Fibroblast of lung (primary cell): ENCODE measurements around the gene CTRB2. TPM values are rescaled to one million over a fixed set of nuclear protein-coding genes. Genes with fewer than 3 reads are reported as not detected.

Experiments used
- DNase-seq, 2 donors: peaks; one replicate each; pipeline versions ENCODE4 v3.0.0 to v3.0.0-alpha.2; 2010; ENCODE audit warnings: low read depth in 2 of 2
- H2AFZ ChIP-seq: 2 replicates; pipeline ENCODE4 v1.5.1; 2012; ENCODE audit warnings: low read length, control low read depth, inconsistent platforms
- H3K27ac ChIP-seq: 2 replicates; pipeline ENCODE4 v1.5.1; 2011; ENCODE audit warnings: low read length, control low read depth; ENCODE audit not compliant: insufficient read depth
- H3K27me3 ChIP-seq: 2 replicates; pipeline ENCODE4 v1.5.1; 2011; ENCODE audit warnings: mild to moderate bottlenecking, low read length; ENCODE audit not compliant: control insufficient read depth, insufficient read depth
- H3K36me3 ChIP-seq: 2 replicates; pipeline ENCODE4 v1.5.1; 2011; ENCODE audit warnings: low read length; ENCODE audit not compliant: control insufficient read depth, insufficient read depth
- H3K4me1 ChIP-seq: 2 replicates; pipeline ENCODE4 v1.5.1; 2011; ENCODE audit warnings: low read length; ENCODE audit not compliant: control insufficient read depth, insufficient read depth; ENCODE audit errors: extremely low read depth
- H3K4me2 ChIP-seq: 2 replicates; pipeline ENCODE4 v1.5.1; 2011; ENCODE audit warnings: low read length, control low read depth; ENCODE audit not compliant: insufficient read depth; ENCODE audit errors: extremely low read depth
- H3K4me3 ChIP-seq, 4 experiments: fragments of 200-600 bp in 1 of 4; sonication (generic) in 1 of 4; replicated peaks in 1 of 4; 2 replicates each; pipeline ENCODE4 v1.5.1; 2011 to 2016; ENCODE audit warnings: low read length in 4 of 4, low read depth in 3 of 4, mild to moderate bottlenecking in 3 of 4, control low read depth in 2 of 4, inconsistent platforms in 1 of 4, mixed read lengths in 1 of 4; ENCODE audit not compliant: insufficient read depth in 1 of 4; ENCODE audit errors: control extremely low read depth in 1 of 4
- H3K79me2 ChIP-seq: 2 replicates; pipeline ENCODE4 v1.5.1; 2012; ENCODE audit warnings: mild to moderate bottlenecking, low read length, inconsistent platforms; ENCODE audit not compliant: control insufficient read depth, insufficient read depth
- H3K9ac ChIP-seq: 2 replicates; pipeline ENCODE4 v1.5.1; 2011; ENCODE audit warnings: mild to moderate bottlenecking, low read length, control low read depth; ENCODE audit not compliant: insufficient read depth
- H3K9me3 ChIP-seq: 2 replicates; pipeline ENCODE4 v1.5.1; 2012; ENCODE audit warnings: low read depth, low read length; ENCODE audit not compliant: control insufficient read depth, insufficient read depth
- H4K20me1 ChIP-seq: 2 replicates; pipeline ENCODE4 v1.5.1; 2011; ENCODE audit warnings: low read length; ENCODE audit not compliant: control insufficient read depth, insufficient read depth; ENCODE audit errors: extremely low read depth
- CTCF ChIP-seq, 2 donors: IDR thresholded peaks in 1 of 2; conservative IDR thresholded peaks in 1 of 2; 1 replicate in 1 of 2; 2 replicates in 1 of 2; pipeline ENCODE4 v1.5.1; 2011 to 2012; ENCODE audit warnings: low read length in 2 of 2, control low read depth in 1 of 2, inconsistent platforms in 1 of 2, low read depth in 1 of 2, mild to moderate bottlenecking in 1 of 2
- EZH2 ChIP-seq: IDR thresholded peaks from 2 replicates; pipeline ENCODE4 v1.5.1; 2012; ENCODE audit warnings: low read length, control low read depth, mild to moderate bottlenecking; ENCODE audit errors: missing control alignments
- polyA plus RNA-seq, 2 donors: library from polyadenylated mRNA; depleted of rRNA in 1 of 2; stranded (reverse) in 1 of 2; unstranded in 1 of 2; fragments of >200 nt; gene quantifications; 2 replicates each; pipeline ENCODE4 v1.2.1, GENCODE V29; 2011 to 2012; ENCODE audit warnings: missing spikeins in 1 of 2
- total RNA-seq: library from RNA; depleted of rRNA; stranded (reverse); fragments of >200 nt; gene quantifications from 2 replicates; pipeline ENCODE4 v1.2.1, GENCODE V29; 2014

CTRB2 gene
- total and polyA plus RNA-seq, 2 donors (not counting 1 experiment from before 2014, with no cell fraction given): not detected

- TF ChIP-seq EZH2 (no peak), CTCF (conservative IDR thresholded peaks at IDR 0.05 in 1 of 2, IDR thresholded peaks at IDR 0.05 in 1 of 2; ENCODE audit: low read depth in 1 of 2, low read length in 2 of 2) (no peak)
- H4K20me1 ChIP-seq: peaks cover 1% of the 10 kb centered on the region
Observed at GRCh38 chr16:75252946-75253911, 46.3 kb upstream of the CTRB2 start.

GRCh38 chr16:75252049-75252864 lies 45.3 kb upstream of the CTRB2 start:
- H3K4me3 ChIP-seq: peak overlapping the region in 1 of 4 experiments; percentile 6
- peak overlapping the region; percentile 65 for H3K4me2 ChIP-seq
- no peaks in the 10 kb centered on the region for H3K9me3 ChIP-seq
- H3K4me1 ChIP-seq: peaks cover 69% of the 10 kb centered on the region
- peaks cover 1% of the 10 kb centered on the region for H4K20me1 ChIP-seq
- H3K27ac ChIP-seq: peak overlapping the region; percentile 75
- H3K27me3 ChIP-seq: no peaks in the 10 kb centered on the region
- H3K9ac ChIP-seq: peak overlapping the region; percentile 48
- no peak overlapping the region for H2AFZ ChIP-seq
- no peak for DNase-seq
- peaks cover 1% of the 10 kb centered on the region for H3K36me3 ChIP-seq
- peaks cover 95% of the 10 kb centered on the region for H3K79me2 ChIP-seq
- TF ChIP-seq EZH2 (no peak), CTCF (conservative IDR thresholded peaks at IDR 0.05 in 1 of 2, IDR thresholded peaks at IDR 0.05 in 1 of 2; ENCODE audit: low read depth in 1 of 2, low read length in 2 of 2) (no peak)

More at GRCh38 chr16:75252946-75253911, 46.3 kb upstream of the CTRB2 start:
- peak overlapping the region; percentile 65 for H3K9ac ChIP-seq
- peak; percentile 52 to 87 for DNase-seq
- H3K36me3 ChIP-seq: no peaks in the 10 kb centered on the region
- H3K27ac ChIP-seq: peak overlapping the region; percentile 75
- H3K4me3 ChIP-seq: peak overlapping the region in 1 of 4 experiments; percentile 17
- H3K9me3 ChIP-seq: no peaks in the 10 kb centered on the region
- peaks cover 70% of the 10 kb centered on the region for H3K4me1 ChIP-seq
- peak overlapping the region; percentile 61 for H3K4me2 ChIP-seq
- H3K27me3 ChIP-seq: no peaks in the 10 kb centered on the region
- H2AFZ ChIP-seq: no peak overlapping the region
- peaks cover 95% of the 10 kb centered on the region for H3K79me2 ChIP-seq
